ENCODE measurements around the gene ZNF433. TPM values are rescaled to one million over a fixed set of nuclear protein-coding genes. Genes with fewer than 3 reads are reported as not detected.

ZNF433 gene
- total and polyA plus RNA-seq, 10 of the 15 experiments (the other 5 are each of a cell fraction or from before 2014, with no cell fraction given), result 0.79 to 2.9 (median 1.7) TPM

DNA sequence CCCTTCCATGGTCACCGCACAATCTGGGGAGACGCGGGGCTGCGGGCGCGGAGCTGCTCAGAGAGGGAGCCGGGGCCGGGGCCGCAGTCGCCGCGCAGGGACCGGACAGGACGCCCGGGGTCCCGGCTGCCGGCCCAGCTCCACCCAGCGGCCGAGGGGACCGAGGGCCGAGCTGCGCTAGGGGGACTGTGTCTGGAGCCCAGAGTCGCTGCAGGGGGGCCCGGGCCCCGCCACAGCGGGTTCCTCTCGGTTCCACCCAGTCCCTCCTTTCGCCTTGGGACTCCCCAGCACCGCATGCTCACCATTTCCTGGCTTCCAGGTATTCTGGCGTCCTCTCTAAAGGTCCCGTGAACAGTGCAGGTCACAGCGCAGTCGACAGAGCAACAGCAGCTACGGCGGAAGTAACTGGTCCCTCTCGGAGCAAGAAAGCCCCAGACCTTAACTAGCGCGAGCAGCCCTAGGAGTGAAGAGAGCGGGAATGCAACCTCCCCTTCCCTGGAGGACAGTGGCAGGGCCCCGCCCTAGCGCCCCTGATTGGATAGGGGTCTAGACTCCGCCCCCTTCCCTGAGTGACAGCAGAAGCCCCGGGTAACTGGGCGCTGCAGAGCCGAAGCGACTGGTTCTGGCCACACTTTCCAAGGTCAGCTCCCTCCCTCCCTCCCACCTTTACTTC, 17.2 kb upstream of the ZNF433 start, which contains the start of gene ZNF878 (continued):
- TF ChIP-seq, protein P1, sequence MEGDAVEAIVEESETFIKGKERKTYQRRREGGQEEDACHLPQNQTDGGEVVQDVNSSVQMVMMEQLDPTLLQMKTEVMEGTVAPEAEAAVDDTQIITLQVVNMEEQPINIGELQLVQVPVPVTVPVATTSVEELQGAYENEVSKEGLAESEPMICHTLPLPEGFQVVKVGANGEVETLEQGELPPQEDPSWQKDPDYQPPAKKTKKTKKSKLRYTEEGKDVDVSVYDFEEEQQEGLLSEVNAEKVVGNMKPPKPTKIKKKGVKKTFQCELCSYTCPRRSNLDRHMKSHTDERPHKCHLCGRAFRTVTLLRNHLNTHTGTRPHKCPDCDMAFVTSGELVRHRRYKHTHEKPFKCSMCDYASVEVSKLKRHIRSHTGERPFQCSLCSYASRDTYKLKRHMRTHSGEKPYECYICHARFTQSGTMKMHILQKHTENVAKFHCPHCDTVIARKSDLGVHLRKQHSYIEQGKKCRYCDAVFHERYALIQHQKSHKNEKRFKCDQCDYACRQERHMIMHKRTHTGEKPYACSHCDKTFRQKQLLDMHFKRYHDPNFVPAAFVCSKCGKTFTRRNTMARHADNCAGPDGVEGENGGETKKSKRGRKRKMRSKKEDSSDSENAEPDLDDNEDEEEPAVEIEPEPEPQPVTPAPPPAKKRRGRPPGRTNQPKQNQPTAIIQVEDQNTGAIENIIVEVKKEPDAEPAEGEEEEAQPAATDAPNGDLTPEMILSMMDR (IDR thresholded peaks at IDR 0.05 in 2 of 3, conservative IDR thresholded peaks at IDR 0.05 in 1 of 3; ENCODE audit: control insufficient read depth in 2 of 3, extremely low read depth in 1 of 3, insufficient read depth in 1 of 3, low read depth in 3 of 3, low read length in 3 of 3), result peak; percentile 12 to 26 (median 18); a peak in 3 of 6 replicates
- TF ChIP-seq, protein P2, sequence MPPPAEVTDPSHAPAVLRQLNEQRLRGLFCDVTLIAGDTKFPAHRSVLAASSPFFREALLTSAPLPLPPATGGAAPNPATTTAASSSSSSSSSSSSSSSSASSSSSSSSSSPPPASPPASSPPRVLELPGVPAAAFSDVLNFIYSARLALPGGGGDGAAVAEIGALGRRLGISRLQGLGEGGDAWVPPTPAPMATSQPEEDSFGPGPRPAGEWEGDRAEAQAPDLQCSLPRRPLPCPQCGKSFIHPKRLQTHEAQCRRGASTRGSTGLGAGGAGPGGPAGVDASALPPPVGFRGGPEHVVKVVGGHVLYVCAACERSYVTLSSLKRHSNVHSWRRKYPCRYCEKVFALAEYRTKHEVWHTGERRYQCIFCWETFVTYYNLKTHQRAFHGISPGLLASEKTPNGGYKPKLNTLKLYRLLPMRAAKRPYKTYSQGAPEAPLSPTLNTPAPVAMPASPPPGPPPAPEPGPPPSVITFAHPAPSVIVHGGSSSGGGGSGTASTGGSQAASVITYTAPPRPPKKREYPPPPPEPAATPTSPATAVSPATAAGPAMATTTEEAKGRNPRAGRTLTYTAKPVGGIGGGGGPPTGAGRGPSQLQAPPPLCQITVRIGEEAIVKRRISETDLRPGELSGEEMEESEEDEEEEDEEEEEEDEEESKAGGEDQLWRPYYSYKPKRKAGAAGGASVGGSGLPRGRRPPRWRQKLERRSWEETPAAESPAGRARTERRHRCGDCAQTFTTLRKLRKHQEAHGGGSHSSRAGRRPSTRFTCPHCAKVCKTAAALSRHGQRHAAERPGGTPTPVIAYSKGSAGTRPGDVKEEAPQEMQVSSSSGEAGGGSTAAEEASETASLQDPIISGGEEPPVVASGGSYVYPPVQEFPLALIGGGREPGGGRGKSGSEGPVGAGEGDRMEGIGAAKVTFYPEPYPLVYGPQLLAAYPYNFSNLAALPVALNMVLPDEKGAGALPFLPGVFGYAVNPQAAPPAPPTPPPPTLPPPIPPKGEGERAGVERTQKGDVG (CRISPR knock-in tag; IDR thresholded peaks at IDR 0.05), result no peak
- TF ChIP-seq IKZF1 (conservative IDR thresholded peaks at IDR 0.05), result peak; percentile 86
- TF ChIP-seq, protein P3, sequence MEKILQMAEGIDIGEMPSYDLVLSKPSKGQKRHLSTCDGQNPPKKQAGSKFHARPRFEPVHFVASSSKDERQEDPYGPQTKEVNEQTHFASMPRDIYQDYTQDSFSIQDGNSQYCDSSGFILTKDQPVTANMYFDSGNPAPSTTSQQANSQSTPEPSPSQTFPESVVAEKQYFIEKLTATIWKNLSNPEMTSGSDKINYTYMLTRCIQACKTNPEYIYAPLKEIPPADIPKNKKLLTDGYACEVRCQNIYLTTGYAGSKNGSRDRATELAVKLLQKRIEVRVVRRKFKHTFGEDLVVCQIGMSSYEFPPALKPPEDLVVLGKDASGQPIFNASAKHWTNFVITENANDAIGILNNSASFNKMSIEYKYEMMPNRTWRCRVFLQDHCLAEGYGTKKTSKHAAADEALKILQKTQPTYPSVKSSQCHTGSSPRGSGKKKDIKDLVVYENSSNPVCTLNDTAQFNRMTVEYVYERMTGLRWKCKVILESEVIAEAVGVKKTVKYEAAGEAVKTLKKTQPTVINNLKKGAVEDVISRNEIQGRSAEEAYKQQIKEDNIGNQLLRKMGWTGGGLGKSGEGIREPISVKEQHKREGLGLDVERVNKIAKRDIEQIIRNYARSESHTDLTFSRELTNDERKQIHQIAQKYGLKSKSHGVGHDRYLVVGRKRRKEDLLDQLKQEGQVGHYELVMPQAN (conservative IDR thresholded peaks at IDR 0.05), result peak; percentile 46; the same call in 1 of the 2 replicates
- TF ChIP-seq SREBF1 (IDR thresholded peaks at IDR 0.05; ENCODE audit: low read length), result no peak
- peak; percentile 87 for TF ChIP-seq DPF2 (IDR thresholded peaks at IDR 0.05)
- TF ChIP-seq ZSCAN29 (IDR thresholded peaks at IDR 0.05), result 0 out of 2 replicates have a peak, but pooled peaks have one; percentile 54
- TF ChIP-seq SMARCA5 (IDR thresholded peaks at IDR 0.05), result peak; percentile 74; the same call in 1 of the 2 replicates
- peak; percentile 87 for TF ChIP-seq GATAD2B (conservative IDR thresholded peaks at IDR 0.05; ENCODE audit: low read depth)
- 0 out of 2 replicates have a peak, but pooled peaks have one; percentile 30 for TF ChIP-seq TBL1XR1 (IDR thresholded peaks at IDR 0.05; ENCODE audit: low read depth, low read length)
- TF ChIP-seq, protein P4, sequence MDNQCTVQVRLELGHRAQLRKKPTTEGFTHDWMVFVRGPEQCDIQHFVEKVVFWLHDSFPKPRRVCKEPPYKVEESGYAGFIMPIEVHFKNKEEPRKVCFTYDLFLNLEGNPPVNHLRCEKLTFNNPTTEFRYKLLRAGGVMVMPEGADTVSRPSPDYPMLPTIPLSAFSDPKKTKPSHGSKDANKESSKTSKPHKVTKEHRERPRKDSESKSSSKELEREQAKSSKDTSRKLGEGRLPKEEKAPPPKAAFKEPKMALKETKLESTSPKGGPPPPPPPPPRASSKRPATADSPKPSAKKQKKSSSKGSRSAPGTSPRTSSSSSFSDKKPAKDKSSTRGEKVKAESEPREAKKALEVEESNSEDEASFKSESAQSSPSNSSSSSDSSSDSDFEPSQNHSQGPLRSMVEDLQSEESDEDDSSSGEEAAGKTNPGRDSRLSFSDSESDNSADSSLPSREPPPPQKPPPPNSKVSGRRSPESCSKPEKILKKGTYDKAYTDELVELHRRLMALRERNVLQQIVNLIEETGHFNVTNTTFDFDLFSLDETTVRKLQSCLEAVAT (IDR thresholded peaks at IDR 0.05), result no peak
- TF ChIP-seq POU2F2 (IDR thresholded peaks at IDR 0.05; ENCODE audit: borderline replicate concordance, low read depth, low read length), result peak; percentile 76; the same call in 1 of the 3 replicates
- TF ChIP-seq EED (IDR thresholded peaks at IDR 0.05; ENCODE audit: low read depth), result peak; percentile 63; the same call in 1 of the 2 replicates
- peak; percentile 30 to 46; a peak in 3 of 4 replicates for TF ChIP-seq IKZF2 (IDR thresholded peaks at IDR 0.05)
- no peak for TF ChIP-seq RAD21 (IDR thresholded peaks at IDR 0.05; ENCODE audit: insufficient read depth, low read depth, low read length)
- TF ChIP-seq HDGF (IDR thresholded peaks at IDR 0.05), result peak; percentile 33; the same call in 1 of the 2 replicates
- TF ChIP-seq, protein P5, sequence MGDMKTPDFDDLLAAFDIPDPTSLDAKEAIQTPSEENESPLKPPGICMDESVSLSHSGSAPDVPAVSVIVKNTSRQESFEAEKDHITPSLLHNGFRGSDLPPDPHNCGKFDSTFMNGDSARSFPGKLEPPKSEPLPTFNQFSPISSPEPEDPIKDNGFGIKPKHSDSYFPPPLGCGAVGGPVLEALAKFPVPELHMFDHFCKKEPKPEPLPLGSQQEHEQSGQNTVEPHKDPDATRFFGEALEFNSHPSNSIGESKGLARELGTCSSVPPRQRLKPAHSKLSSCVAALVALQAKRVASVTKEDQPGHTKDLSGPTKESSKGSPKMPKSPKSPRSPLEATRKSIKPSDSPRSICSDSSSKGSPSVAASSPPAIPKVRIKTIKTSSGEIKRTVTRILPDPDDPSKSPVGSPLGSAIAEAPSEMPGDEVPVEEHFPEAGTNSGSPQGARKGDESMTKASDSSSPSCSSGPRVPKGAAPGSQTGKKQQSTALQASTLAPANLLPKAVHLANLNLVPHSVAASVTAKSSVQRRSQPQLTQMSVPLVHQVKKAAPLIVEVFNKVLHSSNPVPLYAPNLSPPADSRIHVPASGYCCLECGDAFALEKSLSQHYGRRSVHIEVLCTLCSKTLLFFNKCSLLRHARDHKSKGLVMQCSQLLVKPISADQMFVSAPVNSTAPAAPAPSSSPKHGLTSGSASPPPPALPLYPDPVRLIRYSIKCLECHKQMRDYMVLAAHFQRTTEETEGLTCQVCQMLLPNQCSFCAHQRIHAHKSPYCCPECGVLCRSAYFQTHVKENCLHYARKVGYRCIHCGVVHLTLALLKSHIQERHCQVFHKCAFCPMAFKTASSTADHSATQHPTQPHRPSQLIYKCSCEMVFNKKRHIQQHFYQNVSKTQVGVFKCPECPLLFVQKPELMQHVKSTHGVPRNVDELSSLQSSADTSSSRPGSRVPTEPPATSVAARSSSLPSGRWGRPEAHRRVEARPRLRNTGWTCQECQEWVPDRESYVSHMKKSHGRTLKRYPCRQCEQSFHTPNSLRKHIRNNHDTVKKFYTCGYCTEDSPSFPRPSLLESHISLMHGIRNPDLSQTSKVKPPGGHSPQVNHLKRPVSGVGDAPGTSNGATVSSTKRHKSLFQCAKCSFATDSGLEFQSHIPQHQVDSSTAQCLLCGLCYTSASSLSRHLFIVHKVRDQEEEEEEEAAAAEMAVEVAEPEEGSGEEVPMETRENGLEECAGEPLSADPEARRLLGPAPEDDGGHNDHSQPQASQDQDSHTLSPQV (IDR thresholded peaks at IDR 0.05), result no peak

Data from GM12878 (cell line).